ENCODE measurements around the gene VDAC1. TPM values are rescaled to one million over a fixed set of nuclear protein-coding genes. Genes with fewer than 3 reads are reported as not detected.

The VDAC1 gene
- total RNA-seq, 1 donor = 277 TPM

- no peak for DNase-seq (ENCODE audit: low read depth)
- no peak for TF ChIP-seq CTCF (IDR thresholded peaks at IDR 0.05; ENCODE audit: insufficient read depth, low read length)
- no peak overlapping the region for H3K4me3 ChIP-seq (ENCODE audit: low read depth, low read length)
These were observed 78.8 kb downstream of the VDAC1 start for GRCh38 chr5:133925866-133926488.

- TF ChIP-seq CTCF (IDR thresholded peaks at IDR 0.05; ENCODE audit: insufficient read depth, low read length) = no peak
- DNase-seq (ENCODE audit: low read depth) = no peak
- H3K4me3 ChIP-seq (ENCODE audit: low read depth, low read length) = no peak overlapping the region
These were observed 79.5 kb downstream of the VDAC1 start for GRCh38 chr5:133925269-133925668.

GRCh38 chr5:133924221-133924920 lies 80.4 kb downstream of the VDAC1 start:
- no peak overlapping the region for H3K4me3 ChIP-seq (ENCODE audit: low read depth, low read length)
- TF ChIP-seq CTCF (IDR thresholded peaks at IDR 0.05; ENCODE audit: insufficient read depth, low read length) = no peak
- no peak for DNase-seq (ENCODE audit: low read depth)

GRCh38 chr5:133921979-133922378 lies 82.8 kb downstream of the VDAC1 start:
- TF ChIP-seq CTCF (IDR thresholded peaks at IDR 0.05; ENCODE audit: insufficient read depth, low read length) = no peak
- no peak overlapping the region for H3K4me3 ChIP-seq (ENCODE audit: low read depth, low read length)
- no peak for DNase-seq (ENCODE audit: low read depth)

Other genes with a start within 250 kb of the VDAC1 start
- gene C5orf15, start 36.4 kb downstream of the VDAC1 start, total RNA-seq (ENCODE audit: low replicate concordance) = 31.1 and 66.6 TPM in 2 replicates
- gene TCF7, start 109.7 kb upstream of the VDAC1 start, total RNA-seq (ENCODE audit: low replicate concordance) = 1.1 and 16.8 TPM in 2 replicates
- gene SKP1, start 172.0 kb upstream of the VDAC1 start, total RNA-seq (ENCODE audit: low replicate concordance) = 271 and 349 TPM in 2 replicates
- gene PPP2CA, start 221.1 kb upstream of the VDAC1 start, total RNA-seq (ENCODE audit: low replicate concordance) = 76.6 and 137 TPM in 2 replicates

Measured in fibroblast of the aortic adventitia (primary cell).